Measurements from ENCODE around the gene CCDC186. TPM values are rescaled to one million over a fixed set of nuclear protein-coding genes. Genes with fewer than 3 reads are reported as not detected.

The CCDC186 gene
- total RNA-seq, 1 experiment from 2014 or later: 20.9 TPM

- Mint-ChIP-seq H3K27me3 (ENCODE audit: insufficient read depth, unreplicated experiment) (no peaks in the 10 kb centered on the region), H3K4me1 (ENCODE audit: insufficient read depth, unreplicated experiment) (peaks cover 14% of the 10 kb centered on the region), H3K9me3 (ENCODE audit: unreplicated experiment) (no peaks in the 10 kb centered on the region), H3K4me3 (ENCODE audit: unreplicated experiment) (no peak overlapping the region), H3K27ac (ENCODE audit: low read depth, unreplicated experiment) (no peak overlapping the region), H3K36me3 (ENCODE audit: insufficient read depth, unreplicated experiment) (no peaks in the 10 kb centered on the region)
- no TSS peak for BruUV-seq (replicated peaks)
- intact Hi-C loops (cut with micrococcal nuclease): no loop called here
- POLR2A ChIA-PET: interaction anchor here (0.5 to 1.9 kb wide), 3 partner anchors 10 to 83 kb away, joined by 3 to 10 read pairs (median 4); no protein-coding TSS in a partner anchor
- DNase-seq (ENCODE audit: unreplicated experiment): no peak
- TF ChIP-seq CTCF (IDR thresholded peaks at IDR 0.05; ENCODE audit: unreplicated experiment): no peak
- CTCF ChIA-PET: no interaction called here
These were observed 102.8 kb downstream of the CCDC186 start for GRCh38 chr10:114071178-114071577.

Other genes starting within 250 kb of the CCDC186 start
- 0.28 and 0.56 TPM in 2 replicates for gene ADRB1, start 130.3 kb downstream of the CCDC186 start, total RNA-seq (2022)
- not detected in 2 replicates for gene TDRD1, start 5.2 kb upstream of the CCDC186 start, total RNA-seq (2022)
- gene VWA2, start 65.1 kb upstream of the CCDC186 start, total RNA-seq (2022): not detected in 2 replicates
- 5.8 and 8.5 TPM in 2 replicates for gene AFAP1L2, start 230.3 kb upstream of the CCDC186 start, total RNA-seq (2022)